ENCODE measurements around the gene F13A1.

Gene F13A1

DNA sequence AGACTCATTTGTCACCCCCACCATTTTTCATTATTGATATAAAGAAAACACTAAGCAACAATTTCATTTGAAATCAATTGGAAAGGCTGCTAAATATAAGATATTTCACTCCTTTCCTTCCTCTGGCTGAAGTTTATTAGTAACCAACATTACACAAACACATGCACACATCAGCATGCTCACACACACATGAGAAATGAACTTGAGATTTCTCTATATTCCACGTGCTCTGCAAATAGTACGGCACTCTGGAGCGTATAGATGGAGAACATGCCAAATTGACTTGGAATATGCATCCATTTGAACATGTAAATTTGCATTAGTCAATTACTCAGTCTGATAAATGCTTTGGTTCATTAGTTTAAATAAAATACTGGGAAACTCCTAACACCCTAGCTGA lies 37.1 kb upstream of the F13A1 start:
- TF ChIP-seq CTCF (IDR thresholded peaks at IDR 0.05; ENCODE audit: low read depth, low read length): no peak
- DNase-seq (ENCODE audit: low read depth in 2 of 2): no peak
- H3K4me3 ChIP-seq (replicated peaks in 1 of 2; ENCODE audit: low read depth in 2 of 2, low read length in 2 of 2): no peak overlapping the region

- no peak for TF ChIP-seq CTCF (IDR thresholded peaks at IDR 0.05; ENCODE audit: low read depth, low read length)
- H3K4me3 ChIP-seq (replicated peaks in 1 of 2; ENCODE audit: low read depth in 2 of 2, low read length in 2 of 2): no peak overlapping the region
- no peak for DNase-seq (ENCODE audit: low read depth in 2 of 2)
These were observed 36.6 kb upstream of the F13A1 start for GRCh38 chr6:6357032-6357431.

GRCh38 chr6:6352772-6353171 lies 32.3 kb upstream of the F13A1 start:
- no peak for TF ChIP-seq CTCF (IDR thresholded peaks at IDR 0.05; ENCODE audit: low read depth, low read length)
- no peak for DNase-seq (ENCODE audit: low read depth in 2 of 2)
- H3K4me3 ChIP-seq (replicated peaks in 1 of 2; ENCODE audit: low read depth in 2 of 2, low read length in 2 of 2): no peak overlapping the region

GRCh38 chr6:6351511-6352025 lies 31.1 kb upstream of the F13A1 start:
- TF ChIP-seq CTCF (IDR thresholded peaks at IDR 0.05; ENCODE audit: low read depth, low read length): no peak
- DNase-seq (ENCODE audit: low read depth in 2 of 2): no peak
- no peak overlapping the region for H3K4me3 ChIP-seq (replicated peaks in 1 of 2; ENCODE audit: low read depth in 2 of 2, low read length in 2 of 2)

GRCh38 chr6:6350696-6351095 lies 30.2 kb upstream of the F13A1 start:
- H3K4me3 ChIP-seq (replicated peaks in 1 of 2; ENCODE audit: low read depth in 2 of 2, low read length in 2 of 2): no peak overlapping the region
- no peak for DNase-seq (ENCODE audit: low read depth in 2 of 2)
- no peak for TF ChIP-seq CTCF (IDR thresholded peaks at IDR 0.05; ENCODE audit: low read depth, low read length)

- no peak for DNase-seq (ENCODE audit: low read depth in 2 of 2)
- H3K4me3 ChIP-seq (replicated peaks in 1 of 2; ENCODE audit: low read depth in 2 of 2, low read length in 2 of 2): no peak overlapping the region
- TF ChIP-seq CTCF (IDR thresholded peaks at IDR 0.05; ENCODE audit: low read depth, low read length): no peak
These were observed 27.8 kb upstream of the F13A1 start for GRCh38 chr6:6348256-6348655.

- no peak overlapping the region for H3K4me3 ChIP-seq (replicated peaks in 1 of 2; ENCODE audit: low read depth in 2 of 2, low read length in 2 of 2)
- no peak for TF ChIP-seq CTCF (IDR thresholded peaks at IDR 0.05; ENCODE audit: low read depth, low read length)
- DNase-seq (ENCODE audit: low read depth in 2 of 2): no peak
These were observed 26.1 kb upstream of the F13A1 start for GRCh38 chr6:6346427-6347023.
